Colonic mucosa (tissue), 4 donors: Measurements from ENCODE around the gene LRRC8C. TPM values are rescaled to one million over a fixed set of nuclear protein-coding genes. Genes with fewer than 3 reads are reported as not detected.

Experiments
- DNase-seq: peaks from one replicate; pipeline ENCODE4 v3.0.0-alpha.2; 2020
- H3K27ac ChIP-seq: fragments of 200-600 bp; one replicate; pipeline ENCODE4 v1.8.0; 2021
- H3K27me3 ChIP-seq: fragments of 200-600 bp; one replicate; pipeline ENCODE4 v1.8.0; 2021
- H3K36me3 ChIP-seq: fragments of 200-600 bp; one replicate; pipeline ENCODE4 v1.8.0; 2021
- H3K4me1 ChIP-seq: fragments of 200-600 bp; one replicate; pipeline ENCODE4 v1.8.0; 2021; ENCODE audit warnings: mild to moderate bottlenecking
- H3K4me3 ChIP-seq: fragments of 200-600 bp; one replicate; pipeline ENCODE4 v1.8.0; 2021
- H3K9ac ChIP-seq, 2 donors: one replicate each; pipeline ENCODE4 v1.7.0; 2013; ENCODE audit warnings: control low read depth in 2 of 2, low read depth in 2 of 2, low read length in 2 of 2
- H3K9me3 ChIP-seq: fragments of 200-600 bp; one replicate; pipeline ENCODE4 v1.8.0; 2021
- intact Hi-C: fragments of 100-400 bp; cut with DNase I; formaldehyde crosslinking; loops from one replicate; pipeline ENCODE4 v1.14.1; 2022
- total RNA-seq, 2 donors: library from RNA; stranded (reverse); fragmentation: NEBNext Ultra II Directional in 1 of 2; extraction: Animal tissue kit (Norgen Biotek cat#: 25700) in 1 of 2; gene quantifications; one replicate each; pipeline ENCODE4 v1.2.1, GENCODE V29; 2021
- TF ChIP-seq, protein P1 (sequence below): fragments of 200-600 bp; IDR thresholded peaks from one replicate; pipeline ENCODE4 v1.8.0; 2022; ENCODE audit warnings: antibody characterized with exemption, mild to moderate bottlenecking
- donor health status: healthy.
- donor health status: DM: no; HTN: no; CAD: no.
- donor health status: DM: no; HTN: no; CAD: no.

The LRRC8C gene
- total RNA-seq, 2 donors from 2014 or later = 1.2 to 3.3 TPM

DNA sequence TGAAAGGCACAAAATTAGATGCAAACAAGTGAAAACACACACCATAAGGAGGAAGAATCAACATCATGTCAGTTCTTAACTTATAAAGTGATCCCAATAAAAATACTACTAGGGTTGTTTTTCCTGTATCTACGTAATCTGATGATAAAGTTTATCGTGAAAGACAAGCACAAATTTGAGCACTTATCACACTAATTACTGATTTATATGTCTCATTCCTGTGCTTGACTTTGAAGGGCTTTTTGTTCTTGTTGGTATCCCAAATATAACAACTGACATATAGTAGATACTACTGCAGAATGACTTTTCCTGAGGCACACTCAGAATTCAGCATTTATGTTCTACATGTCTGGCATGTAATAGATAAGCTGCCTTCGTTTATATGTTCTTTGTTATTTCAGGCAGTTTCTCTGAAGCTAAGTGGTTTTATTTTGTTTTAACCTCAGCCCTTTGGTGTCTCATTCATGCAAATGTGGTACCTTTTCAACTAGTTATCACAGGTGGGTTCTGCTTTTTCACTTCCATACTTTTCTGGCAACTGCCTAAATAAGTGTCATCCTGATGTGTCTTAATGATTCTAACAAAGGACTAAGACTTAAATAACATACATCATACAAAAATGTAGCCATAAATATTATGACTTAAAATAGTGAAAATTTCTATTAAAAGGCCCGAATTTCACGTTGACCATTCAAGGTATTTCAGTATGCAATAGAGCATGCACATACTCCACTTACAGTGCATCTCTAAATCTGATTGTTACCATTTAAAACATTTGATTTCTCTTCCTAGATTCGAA, 73.2 kb downstream of the LRRC8C start:
- intact Hi-C loops = no loop called here
- H3K27ac ChIP-seq = no peak overlapping the region

DNA sequence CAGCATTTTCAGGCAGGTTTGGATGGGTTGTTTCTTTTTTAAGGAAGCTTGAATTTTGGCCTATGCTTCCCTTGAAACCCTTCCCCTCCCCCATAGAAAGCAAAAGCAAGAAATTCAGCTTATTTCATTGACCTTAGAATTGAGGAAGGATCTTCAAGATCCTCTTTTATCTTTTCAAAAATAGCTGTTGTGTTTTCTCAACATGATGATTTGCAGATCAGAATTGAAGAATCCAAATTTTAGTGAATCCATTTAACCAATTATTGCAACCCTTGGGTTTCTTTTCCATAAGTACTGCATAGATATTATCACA, 73.7 kb downstream of the LRRC8C start:
- intact Hi-C loops = no loop called here
- Histone ChIP-seq H3K36me3 (no peaks in the 10 kb centered on the region), H3K4me1 (no peaks in the 10 kb centered on the region), H3K27ac (no peak overlapping the region), H3K27me3 (no peaks in the 10 kb centered on the region), H3K9me3 (no peaks in the 10 kb centered on the region), H3K9ac (no peak overlapping the region), H3K4me3 (no peak overlapping the region)
- no peak for DNase-seq
- TF ChIP-seq, protein P1, sequence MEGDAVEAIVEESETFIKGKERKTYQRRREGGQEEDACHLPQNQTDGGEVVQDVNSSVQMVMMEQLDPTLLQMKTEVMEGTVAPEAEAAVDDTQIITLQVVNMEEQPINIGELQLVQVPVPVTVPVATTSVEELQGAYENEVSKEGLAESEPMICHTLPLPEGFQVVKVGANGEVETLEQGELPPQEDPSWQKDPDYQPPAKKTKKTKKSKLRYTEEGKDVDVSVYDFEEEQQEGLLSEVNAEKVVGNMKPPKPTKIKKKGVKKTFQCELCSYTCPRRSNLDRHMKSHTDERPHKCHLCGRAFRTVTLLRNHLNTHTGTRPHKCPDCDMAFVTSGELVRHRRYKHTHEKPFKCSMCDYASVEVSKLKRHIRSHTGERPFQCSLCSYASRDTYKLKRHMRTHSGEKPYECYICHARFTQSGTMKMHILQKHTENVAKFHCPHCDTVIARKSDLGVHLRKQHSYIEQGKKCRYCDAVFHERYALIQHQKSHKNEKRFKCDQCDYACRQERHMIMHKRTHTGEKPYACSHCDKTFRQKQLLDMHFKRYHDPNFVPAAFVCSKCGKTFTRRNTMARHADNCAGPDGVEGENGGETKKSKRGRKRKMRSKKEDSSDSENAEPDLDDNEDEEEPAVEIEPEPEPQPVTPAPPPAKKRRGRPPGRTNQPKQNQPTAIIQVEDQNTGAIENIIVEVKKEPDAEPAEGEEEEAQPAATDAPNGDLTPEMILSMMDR = no peak

More for the DNA sequence above, 73.2 kb downstream of the LRRC8C start:
- H3K9ac ChIP-seq = no peak overlapping the region
- H3K36me3 ChIP-seq = no peaks in the 10 kb centered on the region
- H3K4me3 ChIP-seq = no peak overlapping the region
- no peaks in the 10 kb centered on the region for H3K9me3 ChIP-seq
- no peaks in the 10 kb centered on the region for H3K27me3 ChIP-seq
- no peak for DNase-seq
- TF ChIP-seq, protein P1 = no peak
- H3K4me1 ChIP-seq = no peaks in the 10 kb centered on the region

DNA sequence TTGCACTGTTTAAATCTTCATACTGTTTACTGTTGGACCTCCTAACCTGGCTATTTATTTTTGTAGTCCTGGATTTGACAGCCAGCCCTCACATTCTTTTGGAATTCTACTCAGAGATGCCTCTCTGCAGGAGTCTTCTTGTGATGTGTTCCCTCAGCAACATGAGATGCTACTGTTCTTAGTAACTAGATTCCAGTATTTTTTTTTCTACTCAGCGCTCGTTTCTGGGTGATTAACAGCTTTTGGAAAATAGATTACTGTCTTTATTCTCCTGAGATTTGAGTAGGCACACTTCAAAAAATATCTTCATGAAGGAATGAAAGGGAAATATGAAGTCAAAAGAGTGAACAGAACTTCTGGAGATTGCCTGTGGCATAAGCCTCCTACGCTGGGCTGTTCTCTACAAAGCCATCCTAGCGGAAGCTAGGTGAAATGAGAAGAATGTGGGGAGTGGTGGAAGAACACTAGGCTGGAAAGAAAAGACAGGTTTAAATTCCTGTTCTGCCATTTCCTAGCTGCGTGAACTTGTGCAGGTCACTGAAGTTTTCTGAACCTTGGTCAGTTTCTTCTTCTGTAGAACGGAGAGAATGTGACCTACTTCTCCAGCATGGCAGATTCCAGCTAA, 75.9 kb downstream of the LRRC8C start:
- no peaks in the 10 kb centered on the region for H3K9me3 ChIP-seq
- TF ChIP-seq, protein P1 = no peak
- no peak overlapping the region for H3K9ac ChIP-seq
- H3K36me3 ChIP-seq = no peaks in the 10 kb centered on the region
- intact Hi-C loops = no loop called here
- no peak overlapping the region for H3K27ac ChIP-seq
- no peaks in the 10 kb centered on the region for H3K27me3 ChIP-seq
- no peak overlapping the region for H3K4me3 ChIP-seq
- no peaks in the 10 kb centered on the region for H3K4me1 ChIP-seq
- no peak for DNase-seq

DNA sequence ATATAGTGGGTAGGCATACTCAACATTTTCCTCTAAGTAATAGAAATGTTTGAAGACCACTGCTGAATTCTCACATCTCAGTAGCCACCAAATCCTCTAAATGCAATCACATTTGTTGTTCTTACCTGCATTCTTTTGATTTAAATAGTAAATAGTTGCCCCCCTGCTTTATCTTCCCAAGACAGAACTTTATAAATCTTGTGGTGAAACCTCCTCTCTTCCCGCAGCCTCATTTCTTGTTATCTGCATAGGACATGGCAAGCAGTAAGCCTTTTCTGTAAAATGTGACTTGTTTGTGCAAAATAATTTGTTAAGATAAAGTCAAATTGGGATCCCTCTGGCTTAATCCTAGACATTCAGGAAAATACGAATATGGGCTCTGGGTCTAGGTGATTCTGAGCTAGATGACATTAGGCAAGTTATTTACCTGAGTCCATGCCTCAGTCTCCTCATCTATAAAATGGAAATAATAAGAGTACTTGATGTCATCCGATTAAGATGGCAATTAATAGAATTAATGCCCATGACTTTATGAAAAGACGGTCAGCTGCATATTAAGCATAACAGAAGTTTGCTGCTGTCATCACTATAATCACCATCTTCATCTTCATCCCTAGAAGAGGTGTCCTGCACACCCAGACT, 77.7 kb downstream of the LRRC8C start:
- Histone ChIP-seq H3K36me3 (no peaks in the 10 kb centered on the region), H3K9ac (no peak overlapping the region), H3K4me3 (no peak overlapping the region), H3K27ac (no peak overlapping the region), H3K4me1 (no peaks in the 10 kb centered on the region), H3K27me3 (no peaks in the 10 kb centered on the region), H3K9me3 (no peaks in the 10 kb centered on the region)
- TF ChIP-seq, protein P1 = no peak
- intact Hi-C loops = no loop called here
- DNase-seq = no peak

DNA sequence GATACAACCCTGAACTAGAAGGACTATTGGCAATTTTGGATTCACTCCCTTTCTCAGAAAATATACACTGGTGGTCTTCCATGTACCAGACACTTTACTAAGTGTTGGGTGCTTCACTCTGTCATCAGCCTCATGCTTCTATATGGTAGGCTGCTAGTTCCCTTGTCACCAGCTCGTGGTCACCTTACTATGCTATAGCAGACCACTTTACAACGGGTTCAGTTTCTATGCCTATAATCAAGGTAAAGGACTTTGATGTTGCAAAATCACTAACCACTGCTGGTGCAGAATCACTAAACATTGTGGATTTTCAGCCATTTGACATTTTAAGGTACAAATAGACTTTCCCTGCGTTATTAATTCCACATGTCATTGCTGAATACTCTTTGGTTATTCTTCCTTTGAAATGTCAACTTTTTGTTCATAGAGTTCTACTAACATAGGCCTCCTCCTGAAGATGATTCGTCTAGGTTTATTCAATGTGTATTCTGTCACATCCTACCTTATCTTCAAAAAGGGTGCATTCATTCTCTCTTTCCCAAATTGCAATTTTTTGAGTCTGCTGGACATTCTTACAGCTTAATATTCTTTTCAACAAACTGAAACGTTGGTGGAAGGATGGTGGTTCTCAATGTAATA, 78.3 kb downstream of the LRRC8C start:
- intact Hi-C loops = no loop called here
- Histone ChIP-seq H3K4me1 (no peaks in the 10 kb centered on the region), H3K9me3 (no peaks in the 10 kb centered on the region), H3K9ac (no peak overlapping the region), H3K27me3 (no peaks in the 10 kb centered on the region), H3K36me3 (no peaks in the 10 kb centered on the region), H3K27ac (no peak overlapping the region), H3K4me3 (no peak overlapping the region)
- TF ChIP-seq, protein P1 = no peak
- DNase-seq = no peak
